Stimulated activated CD8-positive, alpha-beta memory T cell treated with anti-CD3 and anti-CD28 coated beads, Interleukin-15, amount 100 ng/mL, for 1 hour (primary cell): ENCODE measurements around the gene HAO1.

Experiments
- DNase-seq: peaks from one replicate; pipeline ENCODE4 v3.0.0-alpha.2; 2020; ENCODE audit warnings: low read depth

The HAO1 gene

GRCh38 chr20:7926767-7927166 is 13.5 kb downstream of the HAO1 start:
- DNase-seq: no peak

DNA sequence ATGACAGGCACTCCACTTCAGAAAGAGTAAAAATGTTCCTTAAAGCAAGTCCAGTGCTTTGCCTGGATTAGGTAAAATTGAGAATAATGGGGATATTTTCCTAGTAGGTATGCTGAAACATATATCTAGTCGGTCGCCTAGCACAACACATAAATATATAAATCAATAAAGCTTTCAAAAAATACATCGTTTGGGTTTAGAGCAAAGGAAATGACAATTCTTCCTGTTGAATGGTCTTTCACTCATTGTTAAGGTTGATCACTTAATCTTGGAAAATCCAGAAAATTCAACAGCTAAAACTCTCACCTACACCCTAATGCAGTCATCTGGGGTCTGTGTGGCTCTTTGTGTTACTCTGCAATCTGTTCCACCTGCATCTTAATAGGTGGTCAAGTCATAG is 13.9 kb downstream of the HAO1 start:
- DNase-seq: no peak

DNA sequence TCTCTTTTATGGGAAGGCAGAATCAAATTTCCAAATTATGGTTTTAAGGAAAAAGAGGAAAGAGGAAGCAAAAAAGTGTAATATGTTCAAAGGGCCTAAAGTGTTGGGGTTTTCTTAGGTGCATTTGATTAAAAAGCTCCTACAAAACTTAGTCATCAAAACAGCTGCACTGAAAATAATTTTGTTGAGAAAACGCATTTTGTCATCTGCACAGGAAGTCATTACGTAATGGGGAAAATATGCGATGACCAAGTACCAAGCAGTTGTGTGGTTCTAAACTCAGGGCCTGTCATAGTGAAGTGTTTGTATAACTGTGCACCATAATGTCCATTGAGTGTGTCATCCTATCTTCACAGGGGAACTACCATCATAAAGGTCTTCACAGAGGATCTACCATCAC is 15.6 kb downstream of the HAO1 start:
- no peak for DNase-seq

DNA sequence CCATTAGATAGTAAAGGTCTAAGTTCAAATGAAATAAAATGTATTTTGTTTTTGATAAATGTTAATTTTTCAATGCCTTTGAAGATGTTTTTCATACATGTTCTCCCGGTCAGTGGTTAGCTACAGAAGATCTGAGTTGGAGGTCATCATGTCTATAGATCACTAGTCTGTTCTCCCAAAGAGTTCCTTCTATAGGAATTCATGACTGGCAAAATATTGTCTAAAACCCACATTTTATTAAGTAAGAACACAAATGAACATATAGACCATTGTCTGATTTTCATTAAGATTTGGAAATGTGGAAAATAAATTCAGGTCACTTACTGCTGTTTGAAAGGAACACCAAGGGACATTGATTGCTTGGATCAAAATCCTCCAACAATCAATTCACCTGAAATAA is 23.6 kb downstream of the HAO1 start:
- no peak for DNase-seq

DNA sequence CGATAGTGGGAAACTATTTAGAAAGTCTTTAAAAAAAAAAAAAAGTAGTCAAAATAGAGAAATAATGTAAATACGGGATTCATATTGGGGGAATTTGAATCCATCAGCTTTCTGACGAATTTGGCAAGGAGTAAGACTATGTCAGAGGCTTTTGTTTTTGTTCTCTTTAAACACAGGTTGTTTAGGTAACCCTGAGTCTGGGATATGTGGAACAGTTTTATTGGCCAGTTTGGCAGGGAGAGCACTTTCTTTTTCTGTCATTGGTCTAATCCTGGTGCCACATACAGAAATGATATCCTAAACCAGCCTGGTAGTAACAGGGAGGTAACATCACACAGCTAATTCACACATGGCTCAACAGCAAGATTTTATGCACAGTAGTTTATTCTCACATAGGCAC is 27.7 kb downstream of the HAO1 start:
- DNase-seq: no peak

DNA sequence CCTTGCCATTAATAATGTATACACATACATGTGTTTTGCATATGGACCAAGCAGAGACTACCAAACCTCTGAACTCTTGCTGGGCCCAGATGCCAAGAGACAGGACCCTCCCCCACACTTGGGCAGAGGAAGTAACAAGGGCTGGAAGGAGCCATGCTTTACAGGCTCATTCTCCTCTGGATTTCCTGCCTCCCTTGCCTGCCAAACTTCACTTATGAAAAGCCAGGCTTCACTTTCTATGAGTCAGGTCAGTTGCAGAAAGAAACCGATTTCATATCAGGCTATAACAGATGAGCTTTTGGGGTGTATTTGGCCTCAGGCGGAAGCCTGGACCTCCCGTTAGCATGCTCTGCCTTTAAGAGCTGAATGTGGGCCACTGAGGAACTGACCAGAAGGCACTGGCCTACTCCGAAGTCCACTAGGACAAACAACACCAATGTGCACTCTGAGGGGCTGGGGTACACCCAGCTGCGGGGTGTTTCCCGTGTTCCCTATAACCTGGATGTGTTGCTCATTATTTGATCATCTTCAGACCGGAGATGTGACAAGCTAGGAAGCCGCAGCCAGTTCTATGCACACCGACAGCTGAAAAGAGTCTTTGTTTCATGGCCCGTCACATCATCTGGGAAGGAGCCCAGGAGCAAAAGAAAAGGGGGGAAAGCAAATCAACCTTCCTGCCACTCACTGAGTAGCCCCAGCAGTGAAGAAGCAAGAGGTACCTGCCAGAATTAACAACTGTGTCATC is 28.5 kb downstream of the HAO1 start:
- DNase-seq: no peak

GRCh38 chr20:7908905-7909304 is 31.4 kb downstream of the HAO1 start:
- DNase-seq: no peak

- no peak for DNase-seq
Measured at GRCh38 chr20:7903429-7903828, 36.8 kb downstream of the HAO1 start.

DNA sequence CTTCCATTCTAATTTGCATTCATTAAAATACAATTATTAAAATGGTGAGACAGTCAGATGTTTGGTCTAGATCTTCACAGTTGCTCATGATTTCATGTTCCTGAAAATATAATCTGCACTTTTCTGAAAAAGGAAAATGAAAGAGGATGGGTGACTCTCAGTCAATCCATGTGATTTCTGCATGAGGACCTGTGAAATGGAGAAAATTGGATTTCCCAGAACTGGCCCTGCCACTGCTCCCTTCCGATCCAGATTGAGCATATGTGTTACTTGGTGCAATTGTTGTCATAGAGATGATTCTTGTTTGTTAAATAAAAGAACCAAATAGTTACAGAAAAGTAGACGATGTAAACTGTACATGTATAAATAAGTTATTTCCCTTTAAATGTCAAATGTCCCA is 37.4 kb downstream of the HAO1 start:
- no peak for DNase-seq

DNA sequence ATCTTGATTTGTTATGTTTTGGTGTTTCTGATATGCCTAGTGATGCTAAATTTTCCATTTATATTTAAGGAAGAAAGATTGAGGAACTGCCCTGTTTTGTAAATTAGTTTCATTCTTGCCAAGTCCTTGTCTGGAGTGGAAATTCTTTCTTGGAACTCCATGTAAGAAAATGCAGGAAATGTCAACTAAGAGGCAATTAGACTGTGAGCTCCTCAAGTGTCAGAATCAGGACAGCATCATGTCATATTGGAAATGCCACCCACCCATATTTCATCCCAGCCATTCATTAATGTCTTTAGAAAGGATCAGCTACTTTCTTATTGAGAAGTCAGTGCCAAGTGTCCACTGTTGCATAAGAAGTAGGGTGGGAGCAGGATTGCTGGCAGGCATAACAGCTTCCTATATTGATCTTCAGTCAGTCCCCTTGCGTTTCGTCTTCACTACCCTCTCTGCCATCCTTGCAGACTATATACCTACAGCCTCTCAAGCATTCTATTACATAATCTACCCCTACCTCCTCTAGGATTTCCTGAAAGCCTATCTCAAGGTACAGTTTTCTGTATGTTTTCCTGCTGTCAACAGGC is 42.4 kb downstream of the HAO1 start:
- DNase-seq: no peak

DNA sequence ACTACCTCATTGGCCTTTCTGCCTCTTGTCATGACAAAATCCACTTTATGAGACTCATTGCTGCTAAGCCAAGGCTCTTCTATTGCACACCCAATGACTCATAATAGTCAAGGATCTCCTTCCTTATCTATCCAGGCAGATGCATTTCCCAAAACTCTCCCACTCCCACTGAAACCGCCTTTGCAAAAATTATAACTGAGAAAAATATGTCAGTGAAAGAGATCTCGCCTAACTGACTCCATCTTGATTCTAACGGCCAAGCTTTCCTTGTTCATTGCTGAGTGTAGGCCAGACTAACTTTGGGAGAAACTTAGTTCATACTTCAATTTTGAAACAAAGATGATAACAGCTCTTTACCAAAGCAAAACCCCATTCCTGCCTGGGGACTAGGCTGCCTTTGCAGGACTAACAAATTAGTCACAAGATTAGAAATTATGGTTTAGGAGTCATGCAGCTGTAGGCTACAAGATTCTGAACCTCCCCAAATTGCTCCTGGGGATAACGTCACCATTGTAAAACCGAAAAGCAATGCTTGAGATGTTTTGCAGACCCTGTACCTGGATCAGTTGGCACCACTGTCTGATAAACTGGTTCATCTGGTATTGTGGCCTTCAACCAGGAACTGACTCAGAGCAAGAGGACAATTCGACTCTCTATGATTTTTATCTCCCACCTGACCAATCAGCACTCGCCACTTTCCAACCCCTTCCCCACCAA is 47.1 kb downstream of the HAO1 start:
- no peak for DNase-seq

DNA sequence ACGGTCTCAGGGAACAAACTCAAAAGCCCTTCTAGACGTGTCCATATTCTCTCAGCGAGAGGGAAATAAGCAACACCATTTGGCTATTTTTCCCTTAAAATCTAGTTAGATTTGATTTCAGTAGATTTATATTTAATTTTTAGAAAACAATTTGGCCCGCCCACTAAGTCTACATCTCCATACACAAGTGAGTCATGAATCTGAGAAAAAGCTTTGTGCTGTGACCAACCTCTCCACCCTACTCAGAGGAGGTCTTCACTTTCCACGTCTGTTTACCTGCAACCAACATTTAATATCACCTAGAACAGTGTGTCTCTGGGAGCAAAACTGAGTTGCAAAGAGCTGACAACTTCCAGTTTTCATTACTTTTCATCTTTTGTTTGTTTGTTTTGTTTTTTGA is 48.6 kb downstream of the HAO1 start:
- no peak for DNase-seq

DNA sequence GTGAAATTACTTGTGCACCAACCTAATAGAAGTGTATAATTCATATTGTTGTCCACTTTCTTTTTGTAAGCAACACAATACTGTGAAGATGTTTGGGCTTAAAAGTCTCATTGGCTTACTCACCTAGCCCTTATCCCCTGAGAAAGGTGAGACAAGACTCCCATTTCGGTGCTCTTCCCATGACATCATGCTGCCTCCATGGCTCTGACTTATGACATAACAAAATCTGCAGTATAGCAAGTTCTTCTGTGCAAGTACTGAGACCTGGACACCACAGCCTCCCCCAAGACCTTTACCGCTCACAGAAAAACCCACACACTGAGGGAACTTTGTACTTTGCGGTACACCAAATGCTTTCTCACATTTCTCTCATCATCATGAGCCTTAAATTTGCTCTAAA is 50.5 kb downstream of the HAO1 start:
- DNase-seq: no peak

DNA sequence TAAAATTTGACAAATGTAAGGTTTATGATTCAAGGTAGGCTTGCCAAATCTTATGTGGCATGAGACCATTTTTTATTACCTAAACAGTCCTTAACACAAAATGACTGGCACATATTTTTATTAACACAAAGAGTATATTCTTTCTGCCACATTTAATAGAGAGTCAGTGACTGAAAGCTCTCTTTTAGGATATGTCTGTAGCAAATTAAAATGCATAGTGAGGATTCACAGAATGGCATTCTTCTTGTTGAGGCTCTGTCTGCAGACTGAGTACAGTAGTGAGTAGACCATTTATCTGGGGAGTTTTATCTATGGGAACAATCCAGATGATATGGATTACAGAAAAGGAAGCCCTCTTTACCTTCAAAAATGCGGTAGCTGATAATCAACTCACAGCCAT is 56.5 kb downstream of the HAO1 start:
- no peak for DNase-seq

GRCh38 chr20:7883309-7883708 is 56.9 kb downstream of the HAO1 start:
- no peak for DNase-seq

DNA sequence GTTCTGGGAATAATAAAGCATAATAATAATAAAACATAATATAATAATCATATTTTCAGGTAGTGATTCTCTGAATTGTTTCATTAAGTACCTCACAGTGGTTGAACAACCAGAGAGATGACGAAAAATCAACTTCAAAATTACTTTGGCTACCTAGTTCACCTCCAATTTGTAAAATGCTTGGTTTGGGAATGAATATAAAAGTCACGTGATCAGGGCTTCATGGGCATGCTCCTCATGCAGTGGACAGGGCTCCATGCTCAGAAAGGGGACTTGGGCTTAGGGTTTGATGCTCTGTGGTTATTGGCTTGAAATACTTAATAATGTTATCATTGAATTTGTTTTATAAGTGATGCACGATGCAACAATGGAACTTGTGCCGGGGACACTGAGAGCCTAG is 58.2 kb downstream of the HAO1 start:
- DNase-seq: no peak

GRCh38 chr20:7881551-7881950 is 58.7 kb downstream of the HAO1 start:
- no peak for DNase-seq

DNA sequence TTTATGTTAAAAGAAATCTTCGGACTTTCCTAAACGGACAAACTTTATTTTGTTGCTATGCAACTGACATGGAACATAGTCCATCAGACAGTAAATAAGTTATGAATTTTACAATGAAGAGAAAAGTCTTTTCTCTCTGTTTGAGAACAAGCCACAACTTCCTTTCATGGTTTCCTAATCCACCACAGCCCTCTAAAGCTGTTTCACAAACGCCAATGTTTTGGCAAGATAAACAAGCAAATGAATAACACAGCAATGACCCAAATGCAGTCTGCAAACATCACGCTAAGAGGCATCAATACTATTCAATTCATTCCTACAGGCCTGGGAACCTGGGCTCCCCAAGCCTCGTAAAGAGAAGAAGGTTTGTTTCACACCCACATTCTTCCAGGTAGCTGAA is 60.4 kb downstream of the HAO1 start:
- DNase-seq: no peak

- DNase-seq: no peak
Measured at GRCh38 chr20:7868108-7868507, 72.2 kb downstream of the HAO1 start.

DNA sequence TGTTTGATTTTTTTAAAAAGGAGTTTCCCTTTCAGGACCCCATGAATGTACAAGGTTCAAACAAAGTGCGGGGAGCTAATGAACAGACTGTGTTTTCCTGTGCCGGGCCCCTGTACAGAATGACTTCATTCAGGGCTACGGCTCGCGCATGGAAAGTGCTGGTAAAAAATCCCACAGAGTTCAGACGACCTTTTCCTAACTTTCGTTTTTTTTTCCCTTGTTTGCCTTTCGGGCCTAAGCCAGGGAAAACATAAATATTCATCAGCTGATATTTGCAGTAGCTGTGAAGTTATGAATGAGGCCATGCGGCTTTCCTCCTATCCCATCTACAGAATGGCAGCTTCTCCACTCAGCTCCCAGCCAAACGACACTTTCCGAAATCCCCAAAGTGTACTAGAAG is 74.0 kb downstream of the HAO1 start:
- DNase-seq: no peak

DNA sequence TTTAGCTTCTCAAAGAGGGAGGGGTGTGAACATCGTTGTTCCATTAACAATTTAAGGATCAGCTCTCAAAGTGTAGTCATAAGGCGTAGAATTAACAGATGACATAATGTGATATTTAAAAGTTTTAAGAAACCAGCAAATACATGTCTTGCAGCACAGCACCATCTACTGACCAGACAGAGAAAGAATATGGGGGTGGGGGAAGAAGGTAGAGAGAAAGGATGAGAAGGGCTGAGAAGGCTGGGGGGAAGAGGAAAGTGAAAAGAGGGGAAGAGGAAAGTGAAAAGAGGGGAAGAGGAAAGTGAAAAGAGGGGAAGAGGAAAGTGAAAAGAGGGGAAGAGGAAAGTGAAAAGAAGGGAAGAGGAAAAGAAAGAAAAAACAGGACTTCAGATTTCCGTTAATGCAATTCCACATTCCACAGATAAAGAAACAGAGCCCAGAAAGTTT is 80.9 kb downstream of the HAO1 start:
- no peak for DNase-seq

DNA sequence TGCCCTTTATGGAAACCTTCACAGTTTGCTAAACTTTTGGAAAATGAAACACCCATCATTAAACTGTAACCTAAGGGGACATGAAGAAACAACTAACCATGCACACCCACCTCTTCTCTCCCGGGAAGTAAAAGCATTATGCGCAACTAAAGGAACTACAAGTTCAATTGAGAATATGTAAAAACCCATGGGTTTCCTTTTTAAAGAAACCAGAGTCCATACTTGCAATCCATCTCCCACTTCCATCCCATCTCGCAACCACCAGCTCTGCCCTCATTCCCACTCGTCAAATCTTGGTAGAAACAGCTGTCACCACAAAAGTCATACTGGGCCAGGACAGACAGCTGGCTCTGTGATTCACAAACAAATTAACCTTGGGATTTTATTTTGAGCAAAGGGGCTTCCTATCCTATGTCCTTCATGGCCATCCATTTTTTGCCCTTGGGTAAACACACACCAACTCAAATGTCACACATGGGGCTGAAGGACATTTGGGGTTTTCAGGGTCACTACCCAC is 81.5 kb downstream of the HAO1 start:
- DNase-seq: no peak

- no peak for DNase-seq
Measured at GRCh38 chr20:7856756-7857155, 83.5 kb downstream of the HAO1 start.
